Urinary bladder (tissue), 4 donors: ENCODE results near the gene TMEM121. TPM values are rescaled to one million over a fixed set of nuclear protein-coding genes. Genes with fewer than 3 reads are reported as not detected.
A peak's percentile ranks its signal among the peaks of the same experiment; 100 is the strongest.
"Not testable (repeated sequence)": the region's sequence is repeated elsewhere in the genome, so short reads cannot be mapped to it uniquely, and the experiment has no call there.

ENCODE experiments used
- DNase-seq: peaks from one replicate; pipeline ENCODE4 v3.0.0-alpha.2; 2015; ENCODE audit errors: extremely low spot score
- H3K27ac ChIP-seq: one replicate; pipeline ENCODE4 v1.5.1; 2013; ENCODE audit warnings: low read depth, mild to moderate bottlenecking, moderate library complexity
- H3K36me3 ChIP-seq: one replicate; pipeline ENCODE4 v1.6.1; 2013; ENCODE audit warnings: mild to moderate bottlenecking, moderate library complexity; ENCODE audit not compliant: insufficient read depth
- H3K4me1 ChIP-seq: one replicate; pipeline ENCODE4 v1.6.1; 2013; ENCODE audit warnings: mild to moderate bottlenecking, moderate library complexity; ENCODE audit not compliant: insufficient read depth
- H3K4me3 ChIP-seq: one replicate; pipeline ENCODE4 v1.5.1; 2013; ENCODE audit warnings: low read depth, low read length
- WGBS: extraction: QIAGEN DNeasy Blood & Tissue Kit; methylation state at CpG from one replicate; pipeline ENCODE4 v1.1.7; 2013; 5-methylcytosine and 5-hydroxymethylcytosine counted together
- polyA plus RNA-seq: library from polyadenylated mRNA; stranded (reverse); fragments of 200-250 nt; gene quantifications from one replicate; pipeline ENCODE4 v1.2.3, GENCODE V29; 2013
- total RNA-seq: library from RNA; depleted of rRNA; stranded (reverse); fragments of >200 nt; gene quantifications from one replicate; pipeline ENCODE4 v1.2.3, GENCODE V29; 2014
- donor health status: healthy with polysubstance abuse.
- donor health status: healthy.

TMEM121 gene
- total and polyA plus RNA-seq, 2 donors = 1.3 to 6.7 TPM

DNA sequence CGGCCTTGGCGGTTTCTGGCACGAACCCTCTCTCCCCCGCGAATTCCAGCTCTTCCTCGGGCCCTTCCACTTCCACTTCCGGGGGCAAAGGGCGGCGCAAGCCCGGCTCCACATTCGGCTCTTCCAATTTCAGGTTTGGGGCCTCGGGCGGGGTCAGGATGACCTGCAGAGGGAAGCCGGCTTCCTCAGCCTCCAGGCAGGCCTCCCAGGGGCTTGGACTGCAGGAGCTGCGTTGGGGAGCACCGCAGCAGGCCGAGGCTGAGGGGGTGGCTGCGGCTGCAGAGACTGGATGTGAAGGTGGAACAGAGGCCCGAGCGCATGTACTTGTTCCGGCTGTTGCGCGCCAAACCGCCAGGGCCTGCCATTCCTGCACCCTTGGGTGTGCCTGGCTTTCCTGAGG is 20.7 kb downstream of the TMEM121 start:
- H3K4me3 ChIP-seq, DNase-seq, H3K4me1 ChIP-seq, H3K27ac ChIP-seq, H3K36me3 ChIP-seq: not testable (repeated sequence)
- 92% methylated on average over 16 of the region's 24 CpGs for WGBS

DNA sequence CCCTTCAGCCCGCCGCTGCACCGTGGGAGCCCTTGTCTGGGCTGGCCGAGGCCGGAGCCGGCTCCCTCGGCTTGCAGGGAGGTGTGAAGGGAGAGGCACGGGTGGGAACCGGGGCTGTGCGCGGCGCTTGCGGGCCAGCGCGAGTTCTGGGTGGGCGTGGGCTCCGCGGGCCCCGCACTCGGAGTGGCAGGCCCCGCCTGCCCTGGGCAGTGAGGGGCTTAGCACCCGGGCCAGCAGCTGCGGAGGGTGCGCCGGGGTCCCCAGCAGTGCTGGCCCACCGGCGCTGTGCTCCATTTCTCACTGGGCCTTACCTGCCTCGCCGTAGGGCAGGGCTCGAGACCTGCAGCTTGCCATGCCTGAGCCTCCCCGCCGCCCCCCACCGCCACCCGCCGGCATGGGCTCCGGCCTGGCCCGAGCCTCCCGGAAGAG is 21.4 kb downstream of the TMEM121 start:
- Histone ChIP-seq H3K27ac (no peak overlapping the region), H3K4me1 (no peaks in the 10 kb centered on the region), H3K4me3 (no peak overlapping the region), H3K36me3 (no peaks in the 10 kb centered on the region)
- DNase-seq = no peak
- WGBS = 96% methylated on average over 38 of the region's 38 CpGs

DNA sequence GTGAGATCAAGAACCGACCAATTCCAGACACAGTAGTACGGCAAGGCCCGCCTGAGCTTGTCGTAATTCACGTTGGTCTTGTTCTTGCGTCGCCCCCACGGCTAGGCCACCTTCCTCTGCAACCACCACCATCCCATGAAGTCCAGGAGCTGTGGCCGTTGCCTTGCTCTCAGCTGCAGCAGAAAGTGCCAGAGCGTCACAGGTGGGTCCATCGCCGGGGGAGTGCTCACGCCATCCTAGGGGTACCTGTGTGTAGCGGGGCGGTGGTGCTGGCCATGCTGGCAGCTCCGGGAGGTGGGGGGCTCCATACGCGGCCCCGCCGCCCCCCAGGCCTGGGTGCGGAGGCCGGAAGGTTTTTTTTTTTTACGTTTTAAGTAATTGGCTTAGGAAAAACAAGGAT is 23.1 kb downstream of the TMEM121 start:
- no peak for DNase-seq
- Histone ChIP-seq H3K36me3 (no peaks in the 10 kb centered on the region), H3K4me1 (no peaks in the 10 kb centered on the region), H3K4me3 (no peak overlapping the region), H3K27ac (no peak overlapping the region)
- 90% methylated on average over 23 of the region's 23 CpGs for WGBS

GRCh38 chr14:105554022-105554421 is 27.6 kb downstream of the TMEM121 start:
- H3K27ac ChIP-seq = no peak overlapping the region
- 91% methylated on average over 6 of the region's 6 CpGs for WGBS
- DNase-seq = no peak
- no peak overlapping the region for H3K4me3 ChIP-seq
- H3K36me3 ChIP-seq = no peaks in the 10 kb centered on the region
- H3K4me1 ChIP-seq = no peaks in the 10 kb centered on the region

DNA sequence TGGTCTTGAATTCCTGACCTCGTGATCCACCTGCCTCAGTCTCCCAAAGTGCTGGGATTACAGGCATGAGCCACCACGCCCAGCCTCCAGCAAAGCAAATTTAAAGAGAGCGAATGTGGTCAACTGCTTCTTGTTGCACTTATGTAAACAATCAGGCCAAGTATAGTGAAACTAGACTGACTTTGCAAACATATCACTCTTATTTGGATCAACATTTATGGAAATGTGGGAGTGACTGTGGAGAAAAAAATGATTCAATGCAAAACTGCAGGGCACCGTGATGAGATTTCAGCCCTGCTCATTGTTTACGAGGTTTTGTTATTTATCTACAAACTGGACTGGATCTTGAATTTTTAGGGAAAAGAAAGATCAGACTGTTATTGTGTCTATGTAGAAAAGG is 28.1 kb downstream of the TMEM121 start:
- no peak overlapping the region for H3K4me3 ChIP-seq
- no peaks in the 10 kb centered on the region for H3K36me3 ChIP-seq
- DNase-seq = peak; percentile 13
- H3K4me1 ChIP-seq = no peaks in the 10 kb centered on the region
- WGBS = 63% methylated on average over 5 of the region's 5 CpGs
- H3K27ac ChIP-seq = no peak overlapping the region

DNA sequence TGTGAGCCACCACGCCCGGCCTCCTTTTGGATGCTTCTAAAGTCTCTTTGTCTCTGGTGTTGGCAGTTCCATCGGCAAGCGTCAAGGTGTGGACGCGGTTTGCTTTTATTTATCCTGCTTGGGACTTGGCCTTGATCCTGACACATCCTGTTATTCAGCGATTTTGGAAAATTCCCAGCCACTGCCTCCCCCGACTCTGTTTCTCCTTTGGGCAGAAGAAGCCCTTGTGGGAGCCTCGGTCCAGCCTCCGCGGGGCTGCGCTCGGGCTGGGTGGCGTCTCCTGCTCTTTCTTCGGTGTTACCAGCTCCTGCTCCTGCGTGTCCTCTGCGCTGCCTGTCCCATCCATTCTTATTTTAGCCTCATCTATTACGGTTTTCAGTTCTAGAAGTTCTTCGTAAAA is 31.3 kb downstream of the TMEM121 start:
- not testable (repeated sequence) for DNase-seq, H3K36me3 ChIP-seq, H3K27ac ChIP-seq, H3K4me3 ChIP-seq, H3K4me1 ChIP-seq
- WGBS = 86% methylated on average over 19 of the region's 19 CpGs

DNA sequence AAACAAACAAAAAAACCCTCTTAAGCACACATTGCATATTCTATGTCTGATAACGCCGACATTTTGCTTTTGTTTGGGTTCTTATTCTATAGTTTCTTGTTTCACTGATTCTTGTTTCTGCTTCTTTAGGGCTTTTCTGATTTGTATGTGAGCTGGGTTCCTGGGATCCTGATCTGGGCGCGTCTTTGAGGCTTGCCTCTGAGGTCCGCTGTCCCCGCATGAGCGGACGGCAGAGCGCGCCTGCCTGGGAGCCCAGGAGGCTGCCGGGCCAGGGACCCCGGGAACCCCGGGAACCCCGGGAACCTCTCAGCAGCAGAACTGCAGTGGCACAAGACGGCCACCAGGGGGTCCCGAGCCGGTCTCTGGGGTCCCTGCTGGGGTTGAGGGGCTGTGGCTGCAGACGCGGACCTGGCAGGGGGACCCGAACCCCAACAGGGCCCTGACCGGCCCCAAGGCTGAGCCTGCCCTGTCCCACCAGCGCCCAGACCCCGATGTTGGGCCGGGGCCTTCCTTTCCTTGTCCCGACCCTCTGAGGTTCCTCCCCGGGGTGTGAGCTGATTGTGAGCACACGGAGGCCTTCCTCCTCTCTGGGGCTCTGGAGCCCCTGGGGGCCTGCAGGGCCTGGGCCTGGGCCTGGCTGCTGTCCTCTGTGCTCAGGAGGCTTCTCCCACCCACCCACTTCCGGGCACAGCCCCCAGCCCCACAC is 32.2 kb downstream of the TMEM121 start:
- WGBS = 79% methylated on average over 16 of the region's 28 CpGs
- H3K36me3 ChIP-seq, H3K27ac ChIP-seq, H3K4me3 ChIP-seq, DNase-seq, H3K4me1 ChIP-seq: not testable (repeated sequence)

DNA sequence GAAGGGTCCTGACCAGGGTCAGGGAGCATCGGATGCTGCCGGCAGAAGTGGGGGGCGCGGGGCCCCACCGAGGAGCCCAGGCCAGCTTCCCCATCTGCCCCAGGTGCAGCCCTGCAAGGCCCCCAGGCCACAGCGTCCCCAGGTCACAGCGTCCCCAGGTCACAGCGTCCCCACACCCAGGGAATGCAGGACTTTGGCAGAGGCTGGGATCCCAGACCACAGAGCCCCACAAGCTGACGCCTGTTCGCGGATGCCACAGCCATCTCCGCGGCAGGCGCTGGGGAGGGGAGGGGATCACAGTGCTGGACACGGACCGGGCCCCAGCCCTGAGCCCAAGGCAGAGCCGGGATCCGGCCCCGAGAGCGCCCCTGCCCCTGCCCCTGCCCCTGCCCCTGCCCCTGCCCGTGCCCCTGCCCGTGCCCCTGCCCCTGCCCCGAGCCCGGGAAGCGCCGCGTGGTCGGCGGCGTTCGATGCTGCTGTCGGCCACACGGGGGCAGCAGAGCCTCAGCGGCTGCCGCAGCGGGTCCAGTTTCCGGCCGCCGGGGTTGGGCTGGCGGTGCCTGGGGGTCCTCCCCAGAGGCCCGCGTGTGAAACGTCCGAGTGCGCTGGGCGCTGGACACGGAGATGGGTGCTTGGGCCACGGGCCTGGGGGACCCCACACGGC is 33.1 kb downstream of the TMEM121 start:
- not testable (repeated sequence) for H3K4me1 ChIP-seq, H3K4me3 ChIP-seq, H3K27ac ChIP-seq, DNase-seq, H3K36me3 ChIP-seq
- 32% methylated on average over 15 of the region's 49 CpGs for WGBS

- 38% methylated on average over 6 of the region's 27 CpGs for WGBS
- not testable (repeated sequence) for H3K27ac ChIP-seq, H3K36me3 ChIP-seq, DNase-seq, H3K4me1 ChIP-seq, H3K4me3 ChIP-seq
These were observed 33.8 kb downstream of the TMEM121 start for GRCh38 chr14:105560048-105560669.

DNA sequence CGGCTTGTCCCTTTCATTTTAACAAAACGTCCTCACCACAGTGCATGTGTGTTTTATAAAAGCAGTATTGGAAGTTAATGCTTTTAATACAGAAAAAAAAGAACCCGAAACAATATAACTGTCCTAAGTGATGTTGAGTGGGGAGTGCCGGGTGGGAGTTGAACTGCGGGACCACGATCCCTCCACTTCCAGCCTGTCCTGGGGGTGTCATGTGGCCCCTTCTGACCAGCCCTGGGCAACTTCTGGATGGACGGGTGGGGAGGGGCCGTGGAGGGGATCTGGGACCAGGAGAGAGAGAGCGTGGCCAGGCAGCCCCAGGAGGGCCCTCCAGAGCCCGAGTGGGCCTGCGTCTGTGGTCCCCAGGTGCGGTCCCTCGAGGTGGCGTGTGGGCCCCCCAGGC is 35.0 kb downstream of the TMEM121 start:
- 83% methylated on average over 8 of the region's 14 CpGs for WGBS
- not testable (repeated sequence) for H3K27ac ChIP-seq, H3K36me3 ChIP-seq, DNase-seq, H3K4me3 ChIP-seq, H3K4me1 ChIP-seq

- DNase-seq = no peak
- Histone ChIP-seq H3K27ac (no peak overlapping the region), H3K36me3 (no peaks in the 10 kb centered on the region), H3K4me3 (no peak overlapping the region), H3K4me1 (no peaks in the 10 kb centered on the region)
- WGBS = 93% methylated on average over 4 of the region's 4 CpGs
These were observed 36.4 kb downstream of the TMEM121 start for GRCh38 chr14:105562713-105563346.

- Histone ChIP-seq H3K4me3 (no peak overlapping the region), H3K4me1 (no peaks in the 10 kb centered on the region), H3K36me3 (no peaks in the 10 kb centered on the region), H3K27ac (no peak overlapping the region)
- DNase-seq = no peak
These were observed 37.0 kb downstream of the TMEM121 start for GRCh38 chr14:105563347-105563737.

DNA sequence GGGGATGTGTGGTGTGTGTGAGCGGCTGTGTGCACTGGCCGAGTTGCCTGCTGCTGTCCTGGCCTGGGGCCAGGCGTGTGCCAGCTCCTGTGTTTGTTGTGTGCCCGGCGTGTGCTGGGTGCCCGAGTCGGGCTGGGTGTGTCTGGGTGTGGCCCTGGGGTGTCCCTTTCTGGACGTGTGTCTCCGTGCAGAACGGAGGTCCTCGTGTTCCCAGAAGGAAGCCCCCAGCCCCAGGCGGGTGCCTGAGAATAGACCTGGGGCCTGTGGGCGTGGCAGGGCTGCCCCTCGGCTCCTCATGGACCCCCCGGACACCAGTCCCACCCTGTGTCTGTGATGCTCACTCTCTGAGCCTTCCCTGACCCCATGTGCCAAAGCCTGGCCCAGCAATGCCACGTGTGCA is 38.2 kb downstream of the TMEM121 start:
- DNase-seq, H3K4me1 ChIP-seq, H3K27ac ChIP-seq, H3K36me3 ChIP-seq, H3K4me3 ChIP-seq: not testable (repeated sequence)
- WGBS = 62% methylated on average over 15 of the region's 16 CpGs
